ENCODE data around the gene RNFT1. TPM values are rescaled to one million over a fixed set of nuclear protein-coding genes. Genes with fewer than 3 reads are reported as not detected.
"Not testable (repeated sequence)": the region's sequence is repeated elsewhere in the genome, so short reads cannot be mapped to it uniquely, and the experiment has no call there.

The RNFT1 gene
- total RNA-seq, 1 experiment from 2014 or later, result 11.8 TPM

- not testable (repeated sequence) for DNase-seq (ENCODE audit: low read depth)
Observed at GRCh38 chr17:59930121-59930520, 34.4 kb downstream of the RNFT1 start.

DNA sequence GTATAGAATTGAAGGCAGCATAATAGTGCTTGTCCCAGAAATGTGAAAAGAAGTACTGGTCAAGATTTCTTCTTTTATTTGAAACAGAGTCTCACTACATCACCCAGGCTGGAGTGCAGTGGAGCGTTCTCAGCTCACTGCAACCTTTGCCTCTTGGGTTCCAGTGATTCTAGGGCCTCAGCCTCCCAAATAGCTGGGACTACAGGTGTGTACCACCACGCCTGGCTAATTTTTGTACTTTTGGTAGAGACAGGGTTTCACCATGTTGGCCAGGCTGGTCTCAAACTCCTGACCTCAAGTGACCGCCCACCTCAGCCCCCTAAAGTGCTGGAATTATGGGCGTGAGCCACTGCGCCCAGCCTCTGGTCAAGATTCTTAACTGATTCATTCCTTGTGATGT is 43.9 kb downstream of the RNFT1 start:
- DNase-seq (ENCODE audit: low read depth), result not testable (repeated sequence)

GRCh38 chr17:59916446-59916845 is 48.1 kb downstream of the RNFT1 start:
- DNase-seq (ENCODE audit: low read depth), result no peak

DNA sequence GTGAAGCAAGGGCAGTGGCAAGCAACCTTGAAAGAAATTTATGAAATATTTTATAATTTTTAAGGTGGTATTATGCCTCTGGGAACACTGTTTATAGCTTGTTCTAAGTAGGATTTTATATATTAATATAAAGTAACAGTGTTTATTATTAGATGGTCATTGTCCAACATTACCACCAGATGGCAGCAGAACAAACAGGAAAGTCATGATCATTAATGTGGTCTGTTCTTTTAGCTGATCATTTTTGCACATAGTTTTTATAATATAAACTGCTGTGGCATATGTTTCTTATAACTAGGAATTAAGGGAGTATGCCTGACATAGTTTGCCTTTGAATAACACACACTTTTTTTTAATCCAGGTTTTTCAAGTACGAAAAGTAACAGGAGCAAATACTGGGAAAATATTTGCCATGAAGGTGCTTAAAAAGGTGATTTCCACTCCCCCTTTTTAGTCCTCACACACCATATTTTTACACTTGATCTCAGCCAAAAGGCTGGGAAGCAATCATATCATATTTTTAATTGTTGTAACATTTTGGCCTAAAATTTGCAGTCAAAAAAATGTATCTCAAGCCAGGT is 50.2 kb downstream of the RNFT1 start:
- peak; percentile 23 for DNase-seq (ENCODE audit: low read depth)

DNA sequence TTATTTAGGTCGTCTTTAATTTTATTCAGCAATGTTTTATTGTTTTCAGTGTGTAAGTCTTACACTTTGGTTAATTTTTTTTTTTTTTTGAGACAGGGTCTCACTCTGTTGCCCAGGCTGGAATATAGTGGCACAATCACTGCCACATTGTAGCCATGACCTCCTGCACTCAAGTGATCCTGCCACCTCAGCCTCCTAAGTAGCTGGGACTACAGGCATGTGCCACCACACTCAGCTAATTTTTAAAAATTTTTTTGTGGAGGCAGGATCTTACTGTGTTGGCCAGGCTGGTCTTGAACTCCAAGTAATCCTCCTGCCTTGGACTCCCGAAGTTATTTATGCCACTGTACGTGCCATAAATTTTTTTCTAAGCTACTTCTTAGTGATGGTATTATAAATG is 57.1 kb downstream of the RNFT1 start:
- DNase-seq (ENCODE audit: low read depth), result no peak

DNA sequence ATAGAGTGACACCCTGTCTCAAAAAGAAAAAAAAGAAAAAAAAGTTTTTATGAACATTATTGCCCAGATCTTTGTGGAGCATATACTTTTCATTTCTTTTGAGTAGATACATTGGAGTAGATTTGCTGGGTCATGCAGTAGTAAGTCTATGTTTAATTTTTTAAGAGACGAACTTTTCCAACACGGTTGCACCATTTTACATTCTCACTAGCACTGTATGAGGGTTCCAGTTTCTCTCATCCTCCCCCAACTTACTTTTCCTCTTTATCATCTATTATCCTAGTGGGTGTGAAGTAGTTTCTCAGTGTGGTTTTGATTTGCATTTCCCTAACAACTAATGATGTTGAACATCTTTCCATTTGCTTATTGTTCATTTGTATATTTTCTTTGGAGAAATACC is 61.1 kb downstream of the RNFT1 start:
- DNase-seq (ENCODE audit: low read depth), result no peak

Other genes with a start within 250 kb of the RNFT1 start
- gene TUBD1, start 71.8 kb downstream of the RNFT1 start, total RNA-seq (2014; rRNA removed; shearing (Covaris generic)), result 16.4 and 19.8 TPM in 2 replicates
- gene RPS6KB1, start 71.6 kb downstream of the RNFT1 start, total RNA-seq (2014; rRNA removed; shearing (Covaris generic)), result 14.4 and 16.1 TPM in 2 replicates
- 7.9 and 8.2 TPM in 2 replicates for gene HEATR6, start 114.2 kb upstream of the RNFT1 start, total RNA-seq (2014; rRNA removed; shearing (Covaris generic))
- gene CA4, start 185.2 kb upstream of the RNFT1 start, total RNA-seq (2014; rRNA removed; shearing (Covaris generic)), result not detected in 2 replicates

Measured in Daoy (cell line).